ENCODE measurements around the gene PEAK3.

The PEAK3 gene

GRCh38 chr19:2328401-2329148, 46.6 kb upstream of the PEAK3 start, which contains the start of the genes LSM7 and SPPL2B:
LSM7 (minus strand) TSS chr19:2328586; CDS start chr19:2328566, 20 bp downstream.
SPPL2B (plus strand) TSS chr19:2328684; CDS start chr19:2328710, 26 bp downstream.
- Histone ChIP-seq H3K27me3 (replicated peaks in 2 of 5; ENCODE audit: control insufficient read depth in 4 of 5, insufficient read depth in 5 of 5, low read length in 4 of 5) (no peaks in the 10 kb centered on the region), H3K9me3 (ENCODE audit: control extremely low read depth in 1 of 5, control insufficient read depth in 4 of 5, insufficient read depth in 2 of 5, low read depth in 1 of 5, low read length in 4 of 5) (no peaks in the 10 kb centered on the region), H3K4me1 (ENCODE audit: control extremely low read depth in 1 of 4, control insufficient read depth in 4 of 4, insufficient read depth in 4 of 4, low read length in 3 of 4) (peaks cover 2 to 85% (median 81%) of the 10 kb centered on the region in 4 experiments), H3K27ac (ENCODE audit: insufficient read depth in 1 of 2, low read depth in 1 of 2, low read length in 2 of 2, poor library complexity in 1 of 2, severe bottlenecking in 2 of 2) (peak within 1 kb of the TSS; percentile 88 to 96), H3K36me3 (ENCODE audit: control insufficient read depth in 4 of 4, insufficient read depth in 4 of 4, low read length in 3 of 4) (peaks cover 0 to 32% (median 3%) of the 10 kb centered on the region in 4 experiments), H3K4me3 (ENCODE audit: control insufficient read depth in 1 of 7, extremely low read depth in 1 of 7, insufficient read depth in 4 of 7, low read depth in 2 of 7, low read length in 6 of 7) (peak within 1 kb of the TSS; percentile 70 to 98 (median 93))
- ChIA-PET POLR2A (interaction anchor here (1.3 kb wide), 2 partner anchors 12 to 41 kb away, joined by 4 to 6 read pairs; no protein-coding TSS in a partner anchor), CTCF (interaction anchor here (1.3 to 2.2 kb wide), 2 partner anchors 13 to 54 kb away, joined by 4 to 11 read pairs; no protein-coding TSS in a partner anchor)
- 0% methylated on average over 84 of the region's 89 CpGs for WGBS (ENCODE audit: insufficient coverage)
- DNase-seq = peak; percentile 89 to 96 (median 94)

GRCh38 chr19:2327773-2328400, 45.9 kb upstream of the PEAK3 start:
- 1% methylated on average over 14 of the region's 18 CpGs for WGBS (ENCODE audit: insufficient coverage)
- H3K27me3 ChIP-seq (replicated peaks in 2 of 5; ENCODE audit: control insufficient read depth in 4 of 5, insufficient read depth in 5 of 5, low read length in 4 of 5) = no peaks in the 10 kb centered on the region
- POLR2A ChIA-PET = interaction anchor here (1.0 to 1.3 kb wide), 3 partner anchors 12 to 40 kb away, joined by 3 to 6 read pairs (median 4); no protein-coding TSS in a partner anchor
- no peaks in the 10 kb centered on the region for H3K9me3 ChIP-seq (ENCODE audit: control extremely low read depth in 1 of 5, control insufficient read depth in 4 of 5, insufficient read depth in 2 of 5, low read depth in 1 of 5, low read length in 4 of 5)
- peaks cover 2 to 85% (median 75%) of the 10 kb centered on the region in 4 experiments for H3K4me1 ChIP-seq (ENCODE audit: control extremely low read depth in 1 of 4, control insufficient read depth in 4 of 4, insufficient read depth in 4 of 4, low read length in 3 of 4)
- H3K27ac ChIP-seq (ENCODE audit: insufficient read depth in 1 of 2, low read depth in 1 of 2, low read length in 2 of 2, poor library complexity in 1 of 2, severe bottlenecking in 2 of 2) = peak overlapping the region; percentile 88 to 96
- peaks cover 0 to 39% (median 7%) of the 10 kb centered on the region in 4 experiments for H3K36me3 ChIP-seq (ENCODE audit: control insufficient read depth in 4 of 4, insufficient read depth in 4 of 4, low read length in 3 of 4)
- CTCF ChIA-PET = interaction anchor here (1.0 to 2.2 kb wide), 5 partner anchors 12 to 142 kb away, joined by 3 to 11 read pairs (median 4); no protein-coding TSS in a partner anchor
- peak in 2 of 3 donors; percentile 54 to 65 for DNase-seq
- H3K4me3 ChIP-seq (ENCODE audit: control insufficient read depth in 1 of 7, extremely low read depth in 1 of 7, insufficient read depth in 4 of 7, low read depth in 2 of 7, low read length in 6 of 7) = peak overlapping the region; percentile 70 to 98 (median 93)

- WGBS (ENCODE audit: insufficient coverage) = 95% methylated on average over 16 of the region's 16 CpGs
- CTCF ChIA-PET = interaction anchor here (0.6 to 2.9 kb wide), 8 partner anchors 11 to 301 kb away, joined by 3 to 11 read pairs (median 4); no protein-coding TSS in a partner anchor
- Histone ChIP-seq H3K9me3 (ENCODE audit: control extremely low read depth in 1 of 5, control insufficient read depth in 4 of 5, insufficient read depth in 2 of 5, low read depth in 1 of 5, low read length in 4 of 5) (no peaks in the 10 kb centered on the region), H3K27ac (ENCODE audit: insufficient read depth in 1 of 2, low read depth in 1 of 2, low read length in 2 of 2, poor library complexity in 1 of 2, severe bottlenecking in 2 of 2) (peak overlapping the region; percentile 88 to 96), H3K4me3 (ENCODE audit: control insufficient read depth in 1 of 7, extremely low read depth in 1 of 7, insufficient read depth in 4 of 7, low read depth in 2 of 7, low read length in 6 of 7) (peak overlapping the region in 5 of 7 experiments; percentile 80 to 98 (median 95)), H3K4me1 (ENCODE audit: control extremely low read depth in 1 of 4, control insufficient read depth in 4 of 4, insufficient read depth in 4 of 4, low read length in 3 of 4) (peaks cover 2 to 80% (median 65%) of the 10 kb centered on the region in 4 experiments), H3K36me3 (ENCODE audit: control insufficient read depth in 4 of 4, insufficient read depth in 4 of 4, low read length in 3 of 4) (peaks cover 0 to 46% (median 13%) of the 10 kb centered on the region in 4 experiments), H3K27me3 (replicated peaks in 2 of 5; ENCODE audit: control insufficient read depth in 4 of 5, insufficient read depth in 5 of 5, low read length in 4 of 5) (no peaks in the 10 kb centered on the region)
- POLR2A ChIA-PET = interaction anchor here (0.6 to 2.7 kb wide), 6 partner anchors 11 to 153 kb away, joined by 3 to 23 read pairs (median 5); partner anchors contain the start of gene PEAK3
- no peak for DNase-seq
These were observed 44.9 kb upstream of the PEAK3 start for GRCh38 chr19:2326699-2327360.

- Histone ChIP-seq H3K27me3 (replicated peaks in 2 of 5; ENCODE audit: control insufficient read depth in 4 of 5, insufficient read depth in 5 of 5, low read length in 4 of 5) (no peaks in the 10 kb centered on the region), H3K27ac (ENCODE audit: insufficient read depth in 1 of 2, low read depth in 1 of 2, low read length in 2 of 2, poor library complexity in 1 of 2, severe bottlenecking in 2 of 2) (peak overlapping the region; percentile 88 to 96), H3K4me3 (ENCODE audit: control insufficient read depth in 1 of 7, extremely low read depth in 1 of 7, insufficient read depth in 4 of 7, low read depth in 2 of 7, low read length in 6 of 7) (peak overlapping the region in 5 of 7 experiments; percentile 21 to 64 (median 51)), H3K4me1 (ENCODE audit: control extremely low read depth in 1 of 4, control insufficient read depth in 4 of 4, insufficient read depth in 4 of 4, low read length in 3 of 4) (peaks cover 2 to 66% (median 52%) of the 10 kb centered on the region in 4 experiments), H3K36me3 (ENCODE audit: control insufficient read depth in 4 of 4, insufficient read depth in 4 of 4, low read length in 3 of 4) (peaks cover 0 to 54% (median 19%) of the 10 kb centered on the region in 4 experiments), H3K9me3 (ENCODE audit: control extremely low read depth in 1 of 5, control insufficient read depth in 4 of 5, insufficient read depth in 2 of 5, low read depth in 1 of 5, low read length in 4 of 5) (no peaks in the 10 kb centered on the region)
- WGBS (ENCODE audit: insufficient coverage) = 7% methylated on average over 23 of the region's 29 CpGs
- DNase-seq = peak; percentile 99 to 100 (median 99)
- CTCF ChIA-PET = interaction anchor here (0.9 to 2.9 kb wide), 9 partner anchors 8 to 286 kb away, joined by 3 to 14 read pairs (median 5); partner anchors contain the start of gene TIMM13
- POLR2A ChIA-PET = interaction anchor here (0.5 to 2.7 kb wide), 20 partner anchors 9 to 151 kb away, joined by 3 to 23 read pairs (median 5); partner anchors contain the start of genes GADD45B and PEAK3
These were observed 43.5 kb upstream of the PEAK3 start for GRCh38 chr19:2325281-2326046.

GRCh38 chr19:2324220-2324948, 42.4 kb upstream of the PEAK3 start:
- peak overlapping the region; percentile 73 to 86 for H3K27ac ChIP-seq (ENCODE audit: insufficient read depth in 1 of 2, low read depth in 1 of 2, low read length in 2 of 2, poor library complexity in 1 of 2, severe bottlenecking in 2 of 2)
- 80% methylated on average over 33 of the region's 34 CpGs for WGBS (ENCODE audit: insufficient coverage)
- CTCF ChIA-PET = interaction anchor here (0.9 to 2.9 kb wide), 7 partner anchors 9 to 153 kb away, joined by 3 to 14 read pairs (median 7); no protein-coding TSS in a partner anchor
- no peaks in the 10 kb centered on the region for H3K9me3 ChIP-seq (ENCODE audit: control extremely low read depth in 1 of 5, control insufficient read depth in 4 of 5, insufficient read depth in 2 of 5, low read depth in 1 of 5, low read length in 4 of 5)
- H3K4me1 ChIP-seq (ENCODE audit: control extremely low read depth in 1 of 4, control insufficient read depth in 4 of 4, insufficient read depth in 4 of 4, low read length in 3 of 4) = peaks cover 2 to 56% (median 44%) of the 10 kb centered on the region in 4 experiments
- peaks cover 0 to 54% (median 19%) of the 10 kb centered on the region in 4 experiments for H3K36me3 ChIP-seq (ENCODE audit: control insufficient read depth in 4 of 4, insufficient read depth in 4 of 4, low read length in 3 of 4)
- POLR2A ChIA-PET = interaction anchor here (0.7 to 2.7 kb wide), 15 partner anchors 8 to 152 kb away, joined by 3 to 23 read pairs (median 5); partner anchors contain the start of genes GADD45B and PEAK3
- no peaks in the 10 kb centered on the region for H3K27me3 ChIP-seq (replicated peaks in 2 of 5; ENCODE audit: control insufficient read depth in 4 of 5, insufficient read depth in 5 of 5, low read length in 4 of 5)
- peak overlapping the region in 4 of 7 experiments; percentile 12 to 55 (median 18) for H3K4me3 ChIP-seq (ENCODE audit: control insufficient read depth in 1 of 7, extremely low read depth in 1 of 7, insufficient read depth in 4 of 7, low read depth in 2 of 7, low read length in 6 of 7)
- DNase-seq = peak in 1 of 3 donors; percentile 45

Data from common myeloid progenitor, CD34-positive (primary cell).